Duodenal mucosa (tissue), 2 donors: ENCODE measurements around the gene CBX3.
A peak's percentile ranks its signal among the peaks of the same experiment; 100 is the strongest.
"Not testable (repeated sequence)": the region's sequence is repeated elsewhere in the genome, so short reads cannot be mapped to it uniquely, and the experiment has no call there.

Experiments used
- H3K27ac ChIP-seq: one replicate; pipeline ENCODE4 v1.7.0; 2013; ENCODE audit warnings: low read depth, low read length
- H3K27me3 ChIP-seq, 2 donors: one replicate each; pipeline ENCODE4 v1.7.0; 2013; ENCODE audit warnings: low read length in 2 of 2, control low read depth in 1 of 2; ENCODE audit not compliant: insufficient read depth in 2 of 2, control insufficient read depth in 1 of 2
- H3K36me3 ChIP-seq, 2 donors: one replicate each; pipeline ENCODE4 v1.7.0; 2013; ENCODE audit warnings: low read length in 2 of 2, control low read depth in 1 of 2; ENCODE audit not compliant: insufficient read depth in 2 of 2, control insufficient read depth in 1 of 2
- H3K4me1 ChIP-seq, 2 donors: one replicate each; pipeline ENCODE4 v1.7.0; 2013; ENCODE audit warnings: low read length in 2 of 2, control low read depth in 1 of 2; ENCODE audit not compliant: insufficient read depth in 2 of 2, control insufficient read depth in 1 of 2
- H3K4me3 ChIP-seq, 2 donors: one replicate each; pipeline ENCODE4 v1.7.0; 2013; ENCODE audit warnings: low read length in 2 of 2, low read depth in 1 of 2
- H3K9ac ChIP-seq, 2 donors: one replicate each; pipeline ENCODE4 v1.7.0; 2013; ENCODE audit warnings: low read length in 2 of 2, low read depth in 1 of 2
- H3K9me3 ChIP-seq, 2 donors: one replicate each; pipeline ENCODE4 v1.7.0; 2013; ENCODE audit warnings: low read length in 2 of 2, control low read depth in 1 of 2; ENCODE audit not compliant: control insufficient read depth in 1 of 2

CBX3 gene

GRCh38 chr7:26201247-26202018, at the start of gene CBX3:
Gene CBX3 (plus strand): TSS chr7:26201745. CDS start chr7:26202999, 1,254 bp downstream.
- peak within 1 kb of the TSS; percentile 100 for H3K27ac ChIP-seq
- H3K4me3 ChIP-seq: peak within 1 kb of the TSS; percentile 100
- H3K9me3 ChIP-seq: peaks cover 0 to 2% of the 10 kb centered on the region in 2 donors
- peaks cover 11 to 14% of the 10 kb centered on the region in 2 donors for H3K36me3 ChIP-seq
- H3K9ac ChIP-seq: peak within 1 kb of the TSS; percentile 100
- peaks cover 25 to 29% of the 10 kb centered on the region in 2 donors for H3K4me1 ChIP-seq
- no peaks in the 10 kb centered on the region for H3K27me3 ChIP-seq

GRCh38 chr7:26151953-26152781, 49.4 kb upstream of the CBX3 start, which contains the start of gene NFE2L3:
Gene NFE2L3 (plus strand): TSS chr7:26152198. CDS start chr7:26152499, 301 bp downstream.
- H3K4me3 ChIP-seq: peak within 1 kb of the TSS; percentile 76 to 84
- H3K4me1 ChIP-seq: peaks cover 31 to 37% of the 10 kb centered on the region in 2 donors
- H3K9me3 ChIP-seq: no peaks in the 10 kb centered on the region
- peak within 1 kb of the TSS; percentile 68 to 85 for H3K9ac ChIP-seq
- no peaks in the 10 kb centered on the region for H3K36me3 ChIP-seq
- peak within 1 kb of the TSS; percentile 59 for H3K27ac ChIP-seq
- H3K27me3 ChIP-seq: no peaks in the 10 kb centered on the region

- not testable (repeated sequence) for H3K27me3 ChIP-seq, H3K36me3 ChIP-seq, H3K9me3 ChIP-seq
- peaks cover 31 to 37% of the 10 kb centered on the region in 2 donors for H3K4me1 ChIP-seq
- H3K9ac ChIP-seq: peak overlapping the region; percentile 68 to 85
- H3K4me3 ChIP-seq: peak overlapping the region; percentile 76 to 84
- peak overlapping the region; percentile 59 for H3K27ac ChIP-seq
Observed at GRCh38 chr7:26152782-26153240, 48.7 kb upstream of the CBX3 start.

- Histone ChIP-seq H3K36me3 (no peaks in the 10 kb centered on the region), H3K27ac (peak overlapping the region; percentile 59), H3K9me3 (no peaks in the 10 kb centered on the region), H3K4me1 (peaks cover 33 to 37% of the 10 kb centered on the region in 2 donors), H3K27me3 (no peaks in the 10 kb centered on the region), H3K9ac (peak overlapping the region; percentile 68 to 85), H3K4me3 (peak overlapping the region; percentile 76 to 84)
Observed at GRCh38 chr7:26153241-26153822, 48.2 kb upstream of the CBX3 start.

- Histone ChIP-seq H3K4me1 (peaks cover 40 to 44% of the 10 kb centered on the region in 2 donors), H3K9ac (peak overlapping the region; percentile 68 to 85), H3K9me3 (no peaks in the 10 kb centered on the region), H3K36me3 (no peaks in the 10 kb centered on the region), H3K27ac (no peak overlapping the region), H3K27me3 (no peaks in the 10 kb centered on the region), H3K4me3 (peak overlapping the region; percentile 76 to 84)
Observed at GRCh38 chr7:26153823-26154783, 47.4 kb upstream of the CBX3 start.

GRCh38 chr7:26155531-26156375, 45.8 kb upstream of the CBX3 start:
- no peaks in the 10 kb centered on the region for H3K36me3 ChIP-seq
- H3K4me1 ChIP-seq: peaks cover 44 to 49% of the 10 kb centered on the region in 2 donors
- no peaks in the 10 kb centered on the region for H3K9me3 ChIP-seq
- H3K9ac ChIP-seq: peak overlapping the region in 1 of 2 donors; percentile 14
- peak overlapping the region in 1 of 2 donors; percentile 2 for H3K4me3 ChIP-seq
- H3K27ac ChIP-seq: no peak overlapping the region
- H3K27me3 ChIP-seq: no peaks in the 10 kb centered on the region

- H3K4me1 ChIP-seq: peaks cover 44 to 48% of the 10 kb centered on the region in 2 donors
- no peaks in the 10 kb centered on the region for H3K9me3 ChIP-seq
- no peaks in the 10 kb centered on the region for H3K36me3 ChIP-seq
- H3K27ac ChIP-seq: peak overlapping the region; percentile 45
- peak overlapping the region in 1 of 2 donors; percentile 19 for H3K9ac ChIP-seq
- H3K4me3 ChIP-seq: peak overlapping the region; percentile 18 to 51
- H3K27me3 ChIP-seq: no peaks in the 10 kb centered on the region
Observed at GRCh38 chr7:26156451-26157420, 44.8 kb upstream of the CBX3 start.

- no peaks in the 10 kb centered on the region for H3K36me3 ChIP-seq
- H3K4me3 ChIP-seq: no peak overlapping the region
- H3K9me3 ChIP-seq: no peaks in the 10 kb centered on the region
- peaks cover 47 to 48% of the 10 kb centered on the region in 2 donors for H3K4me1 ChIP-seq
- no peak overlapping the region for H3K27ac ChIP-seq
- H3K27me3 ChIP-seq: no peaks in the 10 kb centered on the region
- no peak overlapping the region for H3K9ac ChIP-seq
Observed at GRCh38 chr7:26157520-26158105, 43.9 kb upstream of the CBX3 start.
